Esophagus squamous epithelium (tissue), 5 donors: ENCODE results near the gene ZFAND3. TPM values are rescaled to one million over a fixed set of nuclear protein-coding genes. Genes with fewer than 3 reads are reported as not detected.

Experiments
- DNase-seq: peaks from one replicate; lab custom pipeline; 2025; lab: John Stamatoyannopoulos, UW
- H3K27ac ChIP-seq, 4 donors: fragments of 200-600 bp; sonication (generic); one replicate each; pipeline ENCODE4 v1.5.1; 2016 to 2019; ENCODE audit warnings: mild to moderate bottlenecking in 1 of 4
- H3K27me3 ChIP-seq, 4 donors: fragments of 200-600 bp; sonication (generic); 1 replicate in 3 of 4; 2 replicates in 1 of 4; pipeline versions ENCODE4 v1.5.1 to v1.6.0; 2017 to 2021; ENCODE audit warnings: antibody characterized with exemption in 1 of 4
- H3K36me3 ChIP-seq, 3 donors: fragments of 200-600 bp; sonication (generic); one replicate each; pipeline ENCODE4 v1.5.1; 2016 to 2019
- H3K4me1 ChIP-seq, 3 donors: fragments of 200-600 bp; sonication (generic); one replicate each; pipeline ENCODE4 v1.5.1; 2017 to 2019
- H3K4me3 ChIP-seq, 4 donors: fragments of 200-600 bp; sonication (generic); 1 replicate in 3 of 4; 2 replicates in 1 of 4; pipeline ENCODE4 v1.5.1; 2016 to 2019; ENCODE audit warnings: mild to moderate bottlenecking in 2 of 4, moderate library complexity in 1 of 4
- H3K9me3 ChIP-seq, 3 donors: fragments of 200-600 bp; sonication (generic); one replicate each; pipeline ENCODE4 v1.5.1; 2016 to 2019
- POLR2A ChIP-seq, 4 donors: fragments of 450-650 bp; IDR thresholded peaks; one replicate each; pipeline ENCODE4 v1.6.1; 2017; ENCODE audit warnings: antibody characterized with exemption in 4 of 4, mild to moderate bottlenecking in 4 of 4, moderate library complexity in 3 of 4
- WGBS, 2 donors: methylation state at CpG; one replicate each; pipeline ENCODE4 v1.1.5; 2018; 5-methylcytosine and 5-hydroxymethylcytosine counted together
- intact Hi-C: fragments of 100-400 bp; cut with DNase I; formaldehyde crosslinking; loops from one replicate; pipeline ENCODE4 v1.15.0; 2022
- total RNA-seq, 4 donors: library from RNA; depleted of rRNA; stranded (reverse); fragments of >200 nt; gene quantifications; one replicate each; pipeline ENCODE4 v1.1.0, GENCODE V29; 2016
- TF ChIP-seq, protein P1 (sequence below), 6 experiments: fragments of 450-650 bp in 4 of 6; fragments of 200-600 bp in 2 of 6; sonication (generic) in 2 of 6; IDR thresholded peaks; one replicate each; pipeline ENCODE4 v1.5.1; 2016 to 2019; ENCODE audit warnings: antibody characterized with exemption in 6 of 6, mild to moderate bottlenecking in 4 of 6, moderate library complexity in 4 of 6
- donor health status: DM: yes; HTN: yes; CAD: no.

The ZFAND3 gene
- total RNA-seq, 4 donors from 2014 or later = 15.7 to 23.8 (median 20.9) TPM

DNA sequence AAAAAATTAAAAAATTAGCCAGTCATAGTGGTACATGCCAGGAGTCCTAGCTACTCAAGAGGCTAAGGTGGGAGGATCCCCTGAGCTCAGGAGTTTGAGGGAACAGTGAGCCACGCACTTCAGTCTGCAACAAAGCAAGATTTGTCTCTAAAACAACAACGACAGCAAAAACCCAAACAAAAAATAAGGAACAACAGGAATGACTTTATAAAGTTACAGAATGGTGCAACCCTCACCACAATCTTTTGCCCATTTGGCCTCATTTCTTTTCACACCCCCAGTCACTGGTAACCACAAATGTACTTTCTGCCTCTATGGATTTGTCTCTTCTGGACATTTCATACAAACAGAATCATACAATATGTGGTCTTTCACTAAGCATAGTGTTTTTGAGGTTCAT lies 16.7 kb upstream of the ZFAND3 start:
- Histone ChIP-seq H3K4me3 (no peak overlapping the region), H3K4me1 (peaks cover 1 to 25% (median 4%) of the 10 kb centered on the region in 3 donors), H3K27me3 (no peaks in the 10 kb centered on the region), H3K9me3 (no peaks in the 10 kb centered on the region), H3K27ac (no peak overlapping the region), H3K36me3 (no peaks in the 10 kb centered on the region)
- WGBS, 2 donors = 81% methylated on average over 2 of the region's 2 CpGs
- DNase-seq = no peak
- TF ChIP-seq, protein P1, sequence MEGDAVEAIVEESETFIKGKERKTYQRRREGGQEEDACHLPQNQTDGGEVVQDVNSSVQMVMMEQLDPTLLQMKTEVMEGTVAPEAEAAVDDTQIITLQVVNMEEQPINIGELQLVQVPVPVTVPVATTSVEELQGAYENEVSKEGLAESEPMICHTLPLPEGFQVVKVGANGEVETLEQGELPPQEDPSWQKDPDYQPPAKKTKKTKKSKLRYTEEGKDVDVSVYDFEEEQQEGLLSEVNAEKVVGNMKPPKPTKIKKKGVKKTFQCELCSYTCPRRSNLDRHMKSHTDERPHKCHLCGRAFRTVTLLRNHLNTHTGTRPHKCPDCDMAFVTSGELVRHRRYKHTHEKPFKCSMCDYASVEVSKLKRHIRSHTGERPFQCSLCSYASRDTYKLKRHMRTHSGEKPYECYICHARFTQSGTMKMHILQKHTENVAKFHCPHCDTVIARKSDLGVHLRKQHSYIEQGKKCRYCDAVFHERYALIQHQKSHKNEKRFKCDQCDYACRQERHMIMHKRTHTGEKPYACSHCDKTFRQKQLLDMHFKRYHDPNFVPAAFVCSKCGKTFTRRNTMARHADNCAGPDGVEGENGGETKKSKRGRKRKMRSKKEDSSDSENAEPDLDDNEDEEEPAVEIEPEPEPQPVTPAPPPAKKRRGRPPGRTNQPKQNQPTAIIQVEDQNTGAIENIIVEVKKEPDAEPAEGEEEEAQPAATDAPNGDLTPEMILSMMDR (IDR thresholded peaks at IDR 0.05) = no peak
- TF ChIP-seq POLR2A (IDR thresholded peaks at IDR 0.05) = no peak
- intact Hi-C loops = no loop called here

DNA sequence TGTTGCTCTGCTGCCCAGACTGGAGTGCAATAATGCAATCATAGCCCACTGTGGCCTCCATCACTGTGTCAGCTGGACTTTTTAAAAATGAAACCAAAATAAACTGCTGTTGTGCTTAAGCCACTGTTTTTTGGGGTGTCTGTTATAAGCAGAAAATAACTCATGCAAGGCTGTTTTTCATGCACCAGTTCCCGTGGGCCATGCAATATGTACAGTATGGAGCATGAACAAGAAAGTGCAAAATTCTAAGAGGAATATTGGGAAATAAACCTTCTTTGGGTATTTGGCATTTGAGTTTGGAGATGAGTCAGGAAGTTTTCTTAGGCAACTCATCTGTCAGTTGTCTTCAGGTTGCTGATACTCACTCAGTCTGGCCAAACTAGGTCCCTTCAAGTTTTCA lies 14.9 kb upstream of the ZFAND3 start:
- Histone ChIP-seq H3K36me3 (no peaks in the 10 kb centered on the region), H3K4me3 (no peak overlapping the region), H3K27ac (no peak overlapping the region), H3K27me3 (no peaks in the 10 kb centered on the region), H3K9me3 (no peaks in the 10 kb centered on the region), H3K4me1 (peaks cover 5 to 43% (median 11%) of the 10 kb centered on the region in 3 donors)
- TF ChIP-seq POLR2A (IDR thresholded peaks at IDR 0.05) = no peak
- TF ChIP-seq, protein P1 (IDR thresholded peaks at IDR 0.05) = no peak
- no peak for DNase-seq
- intact Hi-C loops = no loop called here
- WGBS, 2 donors = 50 to 55% methylated on average over 1 of the region's 1 CpG

DNA sequence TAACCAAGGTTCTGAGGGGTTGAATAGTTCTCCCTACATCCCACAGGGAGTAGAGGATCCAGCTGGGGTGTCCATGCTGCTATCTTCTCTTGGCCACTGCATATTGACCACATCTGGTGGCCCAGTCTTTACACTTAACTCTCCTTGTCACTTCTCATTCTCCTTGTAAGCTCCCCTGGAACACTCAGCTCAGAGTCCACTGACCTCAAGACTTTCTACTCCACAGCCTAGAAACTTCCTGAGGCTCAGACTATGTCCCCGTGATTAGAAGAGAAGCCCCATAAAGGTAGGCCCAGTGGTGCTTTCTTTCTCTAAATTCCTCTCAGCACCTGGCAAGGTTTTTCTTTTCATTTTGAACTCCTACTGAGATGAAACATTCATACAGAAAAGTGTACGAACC lies 13.3 kb upstream of the ZFAND3 start:
- WGBS, 2 donors = 83 to 96% methylated on average over 2 of the region's 2 CpGs
- intact Hi-C loops = no loop called here
- TF ChIP-seq POLR2A (IDR thresholded peaks at IDR 0.05) = no peak
- TF ChIP-seq, protein P1 (IDR thresholded peaks at IDR 0.05) = no peak

DNA sequence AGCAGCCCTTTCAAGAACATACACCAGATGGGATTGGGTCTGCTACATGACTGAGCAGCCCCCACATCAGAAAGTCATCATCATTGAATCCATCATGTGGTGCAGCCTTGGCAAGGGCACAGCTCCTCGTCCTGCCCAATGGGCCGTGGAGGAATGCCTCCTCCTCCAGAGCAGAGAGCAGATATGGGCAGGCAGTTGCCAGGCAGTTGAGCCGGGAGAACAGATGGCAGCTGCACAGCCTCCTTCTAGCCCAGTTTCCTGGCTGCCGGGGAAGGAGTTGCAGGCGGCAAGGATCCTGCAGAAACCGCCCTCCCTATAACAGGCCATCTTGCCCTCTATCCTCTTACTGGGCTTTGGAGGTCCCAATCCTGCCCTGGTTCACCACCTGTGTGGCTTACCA lies 11.9 kb upstream of the ZFAND3 start:
- DNase-seq = no peak
- Histone ChIP-seq H3K4me3 (no peak overlapping the region), H3K27me3 (no peaks in the 10 kb centered on the region), H3K36me3 (no peaks in the 10 kb centered on the region), H3K9me3 (no peaks in the 10 kb centered on the region), H3K27ac (peak overlapping the region; percentile 40 to 76 (median 72)), H3K4me1 (peaks cover 5 to 48% (median 11%) of the 10 kb centered on the region in 3 donors)
- TF ChIP-seq, protein P1 (IDR thresholded peaks at IDR 0.05) = peak in 4 of 6 experiments; percentile 22 to 60 (median 38)
- TF ChIP-seq POLR2A (IDR thresholded peaks at IDR 0.05) = no peak
- WGBS, 2 donors = 42% methylated on average over 5 of the region's 6 CpGs; no CpG with 5 or more reads in 1 of the 2 donors
- intact Hi-C loops = no loop called here

More for the DNA sequence above, 13.3 kb upstream of the ZFAND3 start:
- Histone ChIP-seq H3K9me3 (no peaks in the 10 kb centered on the region), H3K36me3 (no peaks in the 10 kb centered on the region), H3K27ac (no peak overlapping the region), H3K4me1 (peaks cover 5 to 48% (median 11%) of the 10 kb centered on the region in 3 donors), H3K27me3 (no peaks in the 10 kb centered on the region), H3K4me3 (no peak overlapping the region)
- no peak for DNase-seq

DNA sequence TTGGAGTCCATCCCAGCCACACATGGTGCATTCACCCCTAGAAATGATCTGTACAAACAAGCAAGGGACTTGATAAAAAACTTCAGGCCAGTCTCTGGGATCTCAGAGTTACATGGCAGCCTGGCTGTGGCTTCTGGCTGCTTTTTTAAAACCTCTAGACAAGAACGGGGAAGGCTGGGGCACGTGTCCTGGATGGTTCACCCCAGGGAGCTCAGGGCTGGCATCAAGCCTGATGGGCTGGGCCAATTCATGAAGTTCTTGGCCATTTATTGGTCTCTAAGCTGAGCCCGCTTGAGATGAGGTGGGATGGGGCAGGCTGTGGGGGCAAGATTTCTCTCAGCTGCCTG lies 10.4 kb upstream of the ZFAND3 start:
- DNase-seq = no peak
- peak overlapping the region; percentile 19 to 76 (median 72) for H3K27ac ChIP-seq
- H3K9me3 ChIP-seq = no peaks in the 10 kb centered on the region
- no peaks in the 10 kb centered on the region for H3K27me3 ChIP-seq
- no peak for TF ChIP-seq POLR2A (IDR thresholded peaks at IDR 0.05)
- TF ChIP-seq, protein P1 (IDR thresholded peaks at IDR 0.05) = no peak
- H3K4me1 ChIP-seq = peaks cover 5 to 48% (median 11%) of the 10 kb centered on the region in 3 donors
- intact Hi-C loops = no loop called here
- no peaks in the 10 kb centered on the region for H3K36me3 ChIP-seq
- peak overlapping the region in 3 of 4 donors; percentile 1 to 31 (median 8) for H3K4me3 ChIP-seq
- WGBS, 2 donors = 24 to 25% methylated on average over 1 to 3 of the region's 3 CpGs
